Subcutaneous abdominal adipose tissue (tissue), 5 donors: ENCODE data around the gene AHCYL2.
"Not testable (repeated sequence)": the region's sequence is repeated elsewhere in the genome, so short reads cannot be mapped to it uniquely, and the experiment has no call there.

Experiments
- H3K27ac ChIP-seq: one replicate; pipeline ENCODE4 v1.7.0; 2013; ENCODE audit warnings: low read depth, mild to moderate bottlenecking, inconsistent platforms, low read length, moderate library complexity
- H3K27me3 ChIP-seq, 5 donors: one replicate each; pipeline ENCODE4 v1.7.0; 2013; ENCODE audit warnings: low read length in 5 of 5, inconsistent platforms in 1 of 5; ENCODE audit not compliant: control insufficient read depth in 5 of 5, insufficient read depth in 4 of 5
- H3K36me3 ChIP-seq, 5 donors: one replicate each; pipeline ENCODE4 v1.7.0; 2013; ENCODE audit warnings: low read length in 5 of 5; ENCODE audit not compliant: control insufficient read depth in 5 of 5, insufficient read depth in 5 of 5
- H3K4me1 ChIP-seq, 5 donors: one replicate each; pipeline ENCODE4 v1.7.0; 2013; ENCODE audit warnings: low read length in 5 of 5, mild to moderate bottlenecking in 3 of 5, moderate library complexity in 1 of 5; ENCODE audit not compliant: control insufficient read depth in 5 of 5, insufficient read depth in 5 of 5
- H3K4me3 ChIP-seq, 5 donors: one replicate each; pipeline ENCODE4 v1.7.0; 2013; ENCODE audit warnings: low read length in 5 of 5, low read depth in 1 of 5
- H3K9ac ChIP-seq, 5 donors: one replicate each; pipeline ENCODE4 v1.7.0; 2013; ENCODE audit warnings: low read length in 5 of 5, mild to moderate bottlenecking in 4 of 5, moderate library complexity in 3 of 5
- H3K9me3 ChIP-seq, 5 donors: one replicate each; pipeline ENCODE4 v1.7.0; 2013; ENCODE audit warnings: low read length in 5 of 5; ENCODE audit not compliant: control insufficient read depth in 5 of 5
- donor health status: healthy.
- donor health status: healthy.
- donor health status: healthy.
- donor health status: healthy.
- donor health status: healthy.

AHCYL2 gene

DNA sequence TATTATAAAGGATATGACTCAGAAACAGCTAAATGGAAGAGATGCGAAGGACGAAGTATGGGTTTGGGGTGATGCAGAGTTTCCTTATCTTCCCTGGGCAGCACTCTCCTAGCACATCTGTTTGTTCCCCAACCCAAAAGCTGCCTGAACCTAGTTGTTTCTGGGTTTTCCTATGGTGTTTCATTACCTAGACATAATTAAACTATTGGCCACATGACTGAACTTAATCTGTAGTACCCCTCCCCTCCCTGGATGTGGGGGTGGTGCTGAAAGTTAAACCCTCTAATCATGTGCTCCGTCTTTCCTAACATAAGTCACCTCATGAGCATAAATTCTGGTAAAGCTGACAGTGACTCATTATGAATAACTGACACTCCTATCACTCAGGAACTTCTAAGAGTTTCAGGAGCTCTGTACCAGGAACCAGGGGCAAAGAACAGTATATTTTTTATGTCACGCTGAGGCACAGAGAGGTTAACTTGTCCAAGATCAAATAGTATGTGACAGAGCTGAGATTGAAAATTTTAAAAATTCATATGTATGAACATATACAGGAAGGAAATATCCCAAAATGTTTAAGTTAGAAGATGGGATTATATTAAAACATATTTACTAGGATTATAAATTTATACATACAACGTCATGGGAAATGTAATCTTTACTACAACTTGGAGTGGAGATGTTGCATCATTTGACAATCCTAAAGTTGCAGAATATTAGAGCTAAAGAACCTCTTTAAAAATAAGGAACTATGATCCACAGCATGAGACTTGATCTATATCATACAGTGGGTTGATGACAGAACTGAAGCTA lies 214.2 kb downstream of the AHCYL2 start:
- Histone ChIP-seq H3K4me3 (no peak overlapping the region), H3K9ac (no peak overlapping the region), H3K27ac (no peak overlapping the region), H3K4me1 (peaks cover 0 to 9% (median 8%) of the 10 kb centered on the region in 5 donors), H3K36me3 (no peaks in the 10 kb centered on the region), H3K9me3 (no peaks in the 10 kb centered on the region), H3K27me3 (peaks cover 0 to 11% (median 5%) of the 10 kb centered on the region in 5 donors)

DNA sequence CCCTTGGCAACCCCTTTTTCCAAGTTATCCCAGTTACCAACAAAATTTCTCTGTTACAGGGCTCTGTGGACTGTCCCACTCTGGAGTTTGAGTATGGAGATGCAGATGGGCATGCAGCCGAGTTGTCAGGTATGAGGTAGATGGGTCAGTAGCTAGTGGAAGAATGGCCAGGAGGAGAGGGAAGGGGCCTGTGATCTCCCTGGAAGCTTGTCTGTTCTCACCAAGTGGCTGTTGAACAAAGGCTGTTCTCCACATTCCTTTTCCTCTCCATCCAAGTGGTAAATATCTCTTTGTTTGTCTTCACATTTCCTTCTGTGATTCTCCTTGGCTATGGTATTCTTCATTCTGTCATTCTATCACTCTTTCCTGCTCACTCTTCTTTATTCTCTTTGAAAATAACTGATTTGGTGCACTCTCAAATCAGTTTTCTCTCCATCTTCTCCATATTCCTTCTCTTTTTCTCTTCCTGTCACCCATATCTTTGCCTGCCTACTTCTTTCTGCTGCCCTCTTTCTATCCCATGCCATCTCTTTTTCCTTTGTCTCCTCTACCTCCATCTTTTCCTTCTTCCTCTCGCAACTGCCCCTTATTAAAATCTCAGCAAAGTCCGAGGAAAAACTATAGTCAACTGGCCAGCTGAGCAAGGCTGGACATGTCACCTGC lies 215.3 kb downstream of the AHCYL2 start:
- no peaks in the 10 kb centered on the region for H3K9me3 ChIP-seq
- peaks cover 0 to 8% (median 5%) of the 10 kb centered on the region in 5 donors for H3K27me3 ChIP-seq
- no peak overlapping the region for H3K27ac ChIP-seq
- no peak overlapping the region for H3K9ac ChIP-seq
- H3K4me1 ChIP-seq = peaks cover 0 to 2% (median 1%) of the 10 kb centered on the region in 5 donors
- H3K4me3 ChIP-seq = no peak overlapping the region
- no peaks in the 10 kb centered on the region for H3K36me3 ChIP-seq

DNA sequence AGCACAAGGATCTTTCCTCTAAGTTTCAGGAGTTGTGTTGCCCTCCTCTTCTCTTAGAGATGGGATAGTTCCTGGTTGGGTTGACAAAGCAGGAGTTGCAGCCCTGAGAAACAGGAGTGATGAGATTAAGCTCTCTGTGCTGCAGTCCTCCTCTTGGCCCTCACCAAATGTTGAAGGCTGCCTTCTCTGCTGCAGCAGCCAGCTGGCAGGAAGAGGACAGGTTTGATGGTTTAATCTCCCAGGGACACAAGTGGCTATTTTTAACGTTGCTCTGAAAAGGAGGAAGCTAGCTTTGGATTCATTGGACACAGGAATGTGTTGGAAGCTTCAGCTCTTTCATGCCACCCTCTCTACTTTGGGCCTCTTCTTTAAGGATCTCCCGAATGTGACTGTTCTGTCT lies 218.8 kb downstream of the AHCYL2 start:
- H3K4me3 ChIP-seq = no peak overlapping the region
- no peak overlapping the region for H3K9ac ChIP-seq
- H3K27ac ChIP-seq = no peak overlapping the region
- H3K27me3 ChIP-seq = no peaks in the 10 kb centered on the region
- H3K9me3 ChIP-seq = peaks cover 0 to 9% (median 8%) of the 10 kb centered on the region in 5 donors
- H3K4me1 ChIP-seq = no peaks in the 10 kb centered on the region
- no peaks in the 10 kb centered on the region for H3K36me3 ChIP-seq

DNA sequence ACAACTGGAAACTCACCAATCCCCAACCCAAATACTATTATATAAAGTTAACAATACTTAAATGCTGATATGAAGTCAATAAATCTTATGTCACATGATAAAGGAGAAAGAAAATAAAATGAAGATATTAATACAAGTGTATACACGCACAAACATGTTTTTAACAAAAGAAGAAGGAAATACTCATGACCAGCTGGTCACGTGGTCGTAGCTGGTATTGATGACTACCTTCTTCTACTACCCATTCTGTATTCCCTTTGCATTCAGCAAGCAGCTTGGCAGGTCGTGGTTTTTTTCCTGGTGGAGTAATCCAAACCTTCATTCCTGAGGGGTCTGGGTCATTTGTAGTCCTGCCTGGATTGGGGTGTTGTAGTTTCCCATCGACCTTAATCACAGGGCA lies 219.9 kb downstream of the AHCYL2 start:
- H3K27ac ChIP-seq, H3K9ac ChIP-seq, H3K27me3 ChIP-seq, H3K36me3 ChIP-seq, H3K4me3 ChIP-seq, H3K4me1 ChIP-seq: not testable (repeated sequence)
- H3K9me3 ChIP-seq = peaks cover 0 to 18% (median 15%) of the 10 kb centered on the region in 5 donors

DNA sequence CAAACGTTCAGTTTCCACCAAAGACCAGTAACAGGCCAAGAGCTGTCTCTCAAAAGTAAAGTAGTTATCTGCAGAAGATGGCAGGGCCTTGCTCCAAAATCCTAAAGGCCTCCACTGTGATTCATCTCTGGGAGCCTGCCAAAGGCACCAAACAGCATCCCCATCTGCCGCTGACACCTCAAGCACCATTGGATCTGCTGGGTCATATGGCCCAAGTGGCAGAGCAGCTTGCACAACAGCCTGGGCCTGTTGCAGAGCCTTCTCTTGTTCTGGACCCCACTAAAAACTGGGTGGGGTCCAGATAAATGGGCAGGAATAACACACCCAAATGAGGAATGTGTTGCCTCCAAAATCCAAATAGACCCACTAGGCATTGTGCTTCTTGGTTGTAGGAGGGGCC lies 222.1 kb downstream of the AHCYL2 start:
- H3K9ac ChIP-seq, H3K27ac ChIP-seq, H3K4me1 ChIP-seq, H3K36me3 ChIP-seq, H3K4me3 ChIP-seq, H3K27me3 ChIP-seq: not testable (repeated sequence)
- peaks cover 0 to 18% (median 15%) of the 10 kb centered on the region in 5 donors for H3K9me3 ChIP-seq

DNA sequence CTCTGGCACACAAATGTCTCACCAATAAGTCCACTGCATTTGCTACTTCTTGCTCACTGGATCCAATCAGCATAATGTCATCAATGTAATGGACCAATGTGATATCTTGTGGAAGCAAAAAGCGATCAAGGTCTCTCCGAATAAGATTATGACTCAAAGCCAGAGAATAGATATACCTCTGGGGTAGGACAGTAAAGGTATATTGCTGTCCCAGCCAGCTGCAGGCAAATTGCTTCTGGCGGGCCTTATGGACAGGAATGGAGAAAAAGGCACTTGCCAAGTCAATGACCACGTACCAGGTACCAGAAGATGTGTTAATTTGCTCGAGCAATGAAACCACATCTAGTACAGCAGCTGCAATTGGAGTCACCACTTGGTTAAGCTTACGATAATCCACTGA lies 222.6 kb downstream of the AHCYL2 start:
- not testable (repeated sequence) for H3K27ac ChIP-seq, H3K4me3 ChIP-seq, H3K4me1 ChIP-seq, H3K36me3 ChIP-seq, H3K27me3 ChIP-seq, H3K9ac ChIP-seq
- peaks cover 0 to 18% (median 15%) of the 10 kb centered on the region in 5 donors for H3K9me3 ChIP-seq

DNA sequence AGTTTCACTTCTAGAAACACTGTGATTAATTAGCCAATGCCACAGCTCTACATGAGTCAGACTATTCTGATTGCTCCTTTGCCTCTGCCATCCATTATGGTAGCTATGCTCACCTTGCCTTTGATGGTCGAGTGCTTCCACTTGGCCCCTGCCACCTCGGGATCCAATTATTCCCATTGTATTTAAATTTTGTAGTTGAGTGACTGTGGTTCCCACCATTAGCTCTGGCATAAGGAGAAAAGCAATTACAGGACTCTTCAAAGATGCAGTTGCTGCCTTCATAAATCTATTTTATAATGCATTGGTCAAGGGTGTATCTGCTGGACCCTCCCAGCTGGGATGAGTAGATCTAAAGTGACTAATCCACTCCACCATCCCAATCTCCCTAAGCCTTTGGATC lies 223.8 kb downstream of the AHCYL2 start:
- H3K27me3 ChIP-seq, H3K4me1 ChIP-seq, H3K9ac ChIP-seq: not testable (repeated sequence)

DNA sequence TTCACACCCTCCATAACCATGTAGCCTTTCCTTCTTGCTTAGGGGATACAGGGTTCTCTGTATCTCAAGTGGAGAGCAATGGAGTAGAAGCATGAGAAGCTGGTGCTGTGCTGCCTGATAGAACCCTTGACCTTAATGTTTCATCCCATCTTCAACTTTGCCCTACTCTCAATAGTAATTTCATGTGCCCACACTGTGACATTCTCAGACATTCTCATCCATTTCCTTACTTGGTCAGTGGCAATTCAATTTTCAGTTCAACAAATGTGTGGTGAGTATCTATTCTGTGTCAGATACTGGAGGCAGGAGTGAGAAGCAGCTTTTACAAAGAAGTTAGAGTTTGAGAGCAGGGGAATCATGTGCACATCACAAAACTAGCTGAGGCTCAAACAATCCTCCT lies 225.5 kb downstream of the AHCYL2 start:
- Histone ChIP-seq H3K9me3 (peaks cover 0 to 18% (median 15%) of the 10 kb centered on the region in 5 donors), H3K4me3 (no peak overlapping the region), H3K9ac (no peak overlapping the region), H3K27ac (no peak overlapping the region), H3K27me3 (no peaks in the 10 kb centered on the region), H3K4me1 (no peaks in the 10 kb centered on the region), H3K36me3 (no peaks in the 10 kb centered on the region)

More for the DNA sequence above, 223.8 kb downstream of the AHCYL2 start:
- not testable (repeated sequence) for H3K36me3 ChIP-seq, H3K4me3 ChIP-seq, H3K27ac ChIP-seq
- peaks cover 0 to 18% (median 15%) of the 10 kb centered on the region in 5 donors for H3K9me3 ChIP-seq

DNA sequence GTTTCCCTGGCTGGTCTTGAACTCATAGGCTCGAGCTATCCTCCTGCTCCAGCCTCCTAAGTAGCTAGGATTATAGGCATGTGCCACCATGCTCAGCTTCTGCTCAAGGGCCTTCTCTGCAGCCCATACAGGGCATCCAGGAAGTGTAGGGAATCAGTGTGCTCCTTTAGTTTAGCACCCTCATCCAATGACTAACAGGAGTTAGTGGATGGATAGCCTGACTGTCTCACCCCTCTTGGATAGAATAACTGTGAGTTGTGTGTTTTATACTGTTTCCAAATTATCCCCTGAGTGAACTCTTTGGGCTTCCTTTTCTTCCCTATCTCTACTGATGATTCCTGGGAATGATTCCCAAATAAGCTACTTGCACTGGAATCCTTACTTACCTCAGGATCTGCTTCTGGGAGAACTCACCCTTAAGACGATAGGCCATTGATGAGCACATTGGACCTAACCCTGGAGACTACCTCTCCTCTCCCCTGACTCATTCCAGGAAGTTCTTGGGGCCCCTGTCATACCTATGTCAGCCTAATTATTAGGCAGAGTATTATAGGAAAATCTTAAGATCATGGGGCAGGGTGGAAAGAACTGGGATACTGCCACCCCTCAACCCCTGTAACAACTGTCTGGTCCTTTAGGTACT lies 227.9 kb downstream of the AHCYL2 start:
- no peak overlapping the region for H3K27ac ChIP-seq
- no peaks in the 10 kb centered on the region for H3K36me3 ChIP-seq
- H3K4me3 ChIP-seq = no peak overlapping the region
- H3K9ac ChIP-seq = no peak overlapping the region
- no peaks in the 10 kb centered on the region for H3K4me1 ChIP-seq
- peaks cover 0 to 16% (median 15%) of the 10 kb centered on the region in 5 donors for H3K9me3 ChIP-seq
- no peaks in the 10 kb centered on the region for H3K27me3 ChIP-seq
